HepG2 (cell line): ENCODE data around the gene DNAJB12. TPM values are rescaled to one million over a fixed set of nuclear protein-coding genes. Genes with fewer than 3 reads are reported as not detected.
A peak's percentile ranks its signal among the peaks of the same experiment; 100 is the strongest.

Experiments
- ADNP ChIP-seq: sonication (generic); formaldehyde crosslinking; IDR thresholded peaks from 2 replicates; pipeline ENCODE4 v1.4.0; 2020; ENCODE audit warnings: missing genetic modification reagents
- HMG20A ChIP-seq: IDR thresholded peaks from 2 replicates; pipeline ENCODE4 v1.6.1; 2016; ENCODE audit warnings: borderline replicate concordance
- MYNN ChIP-seq: sonication (generic); formaldehyde crosslinking; IDR thresholded peaks from 2 replicates; pipeline ENCODE4 v1.4.0; 2020; ENCODE audit warnings: mild to moderate bottlenecking, low read depth, missing genetic modification reagents
- NAIF1 ChIP-seq: sonication (generic); formaldehyde crosslinking; IDR thresholded peaks from 2 replicates; pipeline ENCODE4 v1.5.0; 2020; ENCODE audit warnings: mild to moderate bottlenecking, missing genetic modification reagents, borderline replicate concordance
- NFE2L2 ChIP-seq: fragments of 150-350 bp; IDR thresholded peaks from 2 replicates; pipeline ENCODE4 v1.6.1; 2014; ENCODE audit warnings: low read length
- NFYC ChIP-seq: IDR thresholded peaks from 2 replicates; pipeline ENCODE4 v1.6.1; 2016; ENCODE audit warnings: missing genetic modification reagents, missing compliant biosample characterization
- PRPF4 ChIP-seq: fragments of 200-400 bp; formaldehyde crosslinking; IDR thresholded peaks from 2 replicates; pipeline ENCODE4 v1.6.1; 2016; ENCODE audit warnings: low read length, low read depth; ENCODE audit not compliant: poor library complexity, severe bottlenecking
- RARG ChIP-seq: sonication (generic); formaldehyde crosslinking; IDR thresholded peaks from 2 replicates; pipeline ENCODE4 v1.4.0; 2020; ENCODE audit warnings: low read depth, mild to moderate bottlenecking, missing genetic modification reagents
- STAT5B ChIP-seq: sonication (generic); formaldehyde crosslinking; IDR thresholded peaks from 2 replicates; pipeline ENCODE4 v1.4.0; 2020; ENCODE audit warnings: missing genetic modification reagents
- ZIK1 ChIP-seq: sonication (generic); formaldehyde crosslinking; IDR thresholded peaks from 2 replicates; pipeline ENCODE4 v1.5.0; 2020; ENCODE audit warnings: mild to moderate bottlenecking, low read depth, missing genetic modification reagents, borderline replicate concordance
- ZKSCAN5 ChIP-seq: sonication (generic); formaldehyde crosslinking; IDR thresholded peaks from 2 replicates; pipeline ENCODE4 v1.5.1; 2020; ENCODE audit warnings: mild to moderate bottlenecking, missing genetic modification reagents
- ZNF142 ChIP-seq: sonication (generic); formaldehyde crosslinking; IDR thresholded peaks from 2 replicates; pipeline ENCODE4 v1.4.0; 2020; ENCODE audit warnings: missing genetic modification reagents
- ZNF180 ChIP-seq: sonication (generic); formaldehyde crosslinking; IDR thresholded peaks from 2 replicates; pipeline ENCODE4 v1.4.0; 2020; ENCODE audit warnings: low read depth, missing genetic modification reagents, borderline replicate concordance
- ZNF225 ChIP-seq: sonication (generic); formaldehyde crosslinking; IDR thresholded peaks from 2 replicates; pipeline ENCODE4 v1.4.0; 2020; ENCODE audit warnings: mild to moderate bottlenecking, missing genetic modification reagents
- ZNF232 ChIP-seq: sonication (generic); formaldehyde crosslinking; IDR thresholded peaks from 2 replicates; pipeline ENCODE4 v1.4.0; 2020; ENCODE audit warnings: missing genetic modification reagents, borderline replicate concordance
- ZNF33A ChIP-seq: sonication (generic); formaldehyde crosslinking; IDR thresholded peaks from 2 replicates; pipeline ENCODE4 v1.5.1; 2020; ENCODE audit warnings: missing genetic modification reagents, mild to moderate bottlenecking, moderate library complexity, borderline replicate concordance
- ZNF562 ChIP-seq: sonication (generic); formaldehyde crosslinking; IDR thresholded peaks from 2 replicates; pipeline ENCODE4 v1.8.0; 2022; ENCODE audit warnings: missing genetic modification reagents, borderline replicate concordance
- ZNF614 ChIP-seq: IDR thresholded peaks from 2 replicates; pipeline ENCODE4 v1.6.1; 2018; ENCODE audit warnings: missing biosample characterization, missing genetic modification reagents, inconsistent platforms, borderline replicate concordance
- ZNF747 ChIP-seq: sonication (generic); formaldehyde crosslinking; IDR thresholded peaks from 2 replicates; pipeline ENCODE4 v1.8.1; 2023; ENCODE audit warnings: missing genetic modification reagents, mild to moderate bottlenecking, borderline replicate concordance
- ZXDC ChIP-seq: sonication (generic); formaldehyde crosslinking; IDR thresholded peaks from 2 replicates; pipeline ENCODE4 v1.5.0; 2020; ENCODE audit warnings: mild to moderate bottlenecking, missing genetic modification reagents
- polyA plus RNA-seq, 8 experiments: library from polyadenylated mRNA; depleted of rRNA in 3 of 8; stranded (reverse) in 7 of 8; unstranded in 1 of 8; fragments of >200 nt; fragmentation: Illumina TruSeq in 4 of 8; extraction: Trizol in 4 of 8; gene quantifications; 2 replicates each; pipeline versions ENCODE4 v1.2.1 to v1.2.3, GENCODE V29; 2011 to 2016; ENCODE audit warnings: low read depth in 4 of 8, missing spikeins in 1 of 8, mixed read lengths in 1 of 8; ENCODE audit not compliant: insufficient read depth in 1 of 8
- total RNA-seq, 5 experiments: library from RNA; depleted of rRNA; stranded (reverse); fragments of >200 nt; fragmentation: Illumina TruSeq; extraction: Trizol; gene quantifications; 2 replicates each; pipeline ENCODE4 v1.2.3, GENCODE V29; 2016; ENCODE audit warnings: low read depth in 1 of 5
- TF ChIP-seq, protein P1 (sequence below): sonication (generic); formaldehyde crosslinking; IDR thresholded peaks from 2 replicates; pipeline ENCODE4 v1.5.0; 2020; ENCODE audit warnings: mild to moderate bottlenecking, missing genetic modification reagents, moderate library complexity

The DNAJB12 gene
- total and polyA plus RNA-seq, 2 of the 13 experiments (the other 11 are each of a cell fraction or from before 2014, with no cell fraction given), result 10.8 to 18.2 TPM

DNA sequence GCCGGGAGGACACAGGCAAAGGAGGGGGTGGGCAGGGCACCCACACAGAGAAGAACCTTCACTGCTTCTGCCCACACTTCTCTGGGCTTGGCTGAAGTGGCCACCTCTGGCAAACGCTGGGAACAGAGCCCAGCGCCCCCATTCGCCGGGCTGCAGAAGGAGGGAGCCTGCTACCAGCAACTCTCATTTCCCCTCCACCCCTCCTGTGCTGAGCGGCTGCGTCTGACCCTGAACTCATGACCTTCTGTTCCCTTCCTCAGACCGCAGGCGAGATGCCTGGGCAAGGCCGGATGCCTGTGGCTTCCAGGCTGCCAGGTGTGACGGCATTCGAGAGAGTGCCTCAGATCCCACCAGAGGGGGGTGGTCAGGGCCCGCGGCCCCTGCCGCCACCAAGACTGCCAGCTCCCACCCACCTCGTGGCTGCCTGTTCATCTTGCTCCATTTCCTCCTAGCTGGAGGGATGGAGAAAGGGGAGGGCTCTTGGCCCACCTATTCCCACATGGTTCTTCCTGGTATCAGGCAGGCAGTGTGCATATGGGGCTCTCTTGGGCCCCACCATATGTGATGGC lies 19.8 kb downstream of the DNAJB12 start (continued):
- TF ChIP-seq ZNF142 (no peak), STAT5B (CRISPR knock-in tag) (no peak), ZNF232 (CRISPR knock-in tag) (no peak), MYNN (CRISPR knock-in tag) (no peak), ZXDC (CRISPR knock-in tag) (peak; percentile 26; the same call in 1 of the 2 replicates), ZNF33A (CRISPR knock-in tag) (no peak), ZNF747 (CRISPR knock-in tag) (peak; percentile 65; the same call in 1 of the 2 replicates), NAIF1 (no peak), HMG20A (CRISPR knock-in tag) (peak; percentile 86; the same call in 1 of the 2 replicates), ZIK1 (CRISPR knock-in tag) (no peak), NFE2L2 (no peak), ADNP (CRISPR knock-in tag) (no peak), ZNF225 (CRISPR knock-in tag) (no peak), ZNF180 (CRISPR knock-in tag) (no peak), ZNF614 (CRISPR knock-in tag) (peak; percentile 68; the same call in 1 of the 2 replicates), NFYC (CRISPR knock-in tag) (no peak), ZNF562 (CRISPR knock-in tag) (no peak), ZKSCAN5 (no peak), RARG (CRISPR knock-in tag) (no peak), PRPF4 (no peak)
- TF ChIP-seq, protein P1, sequence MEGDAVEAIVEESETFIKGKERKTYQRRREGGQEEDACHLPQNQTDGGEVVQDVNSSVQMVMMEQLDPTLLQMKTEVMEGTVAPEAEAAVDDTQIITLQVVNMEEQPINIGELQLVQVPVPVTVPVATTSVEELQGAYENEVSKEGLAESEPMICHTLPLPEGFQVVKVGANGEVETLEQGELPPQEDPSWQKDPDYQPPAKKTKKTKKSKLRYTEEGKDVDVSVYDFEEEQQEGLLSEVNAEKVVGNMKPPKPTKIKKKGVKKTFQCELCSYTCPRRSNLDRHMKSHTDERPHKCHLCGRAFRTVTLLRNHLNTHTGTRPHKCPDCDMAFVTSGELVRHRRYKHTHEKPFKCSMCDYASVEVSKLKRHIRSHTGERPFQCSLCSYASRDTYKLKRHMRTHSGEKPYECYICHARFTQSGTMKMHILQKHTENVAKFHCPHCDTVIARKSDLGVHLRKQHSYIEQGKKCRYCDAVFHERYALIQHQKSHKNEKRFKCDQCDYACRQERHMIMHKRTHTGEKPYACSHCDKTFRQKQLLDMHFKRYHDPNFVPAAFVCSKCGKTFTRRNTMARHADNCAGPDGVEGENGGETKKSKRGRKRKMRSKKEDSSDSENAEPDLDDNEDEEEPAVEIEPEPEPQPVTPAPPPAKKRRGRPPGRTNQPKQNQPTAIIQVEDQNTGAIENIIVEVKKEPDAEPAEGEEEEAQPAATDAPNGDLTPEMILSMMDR (CRISPR knock-in tag), result peak; percentile 78
